Epithelial cell of proximal tubule (primary cell): ENCODE results near the gene LRRC4. TPM values are rescaled to one million over a fixed set of nuclear protein-coding genes. Genes with fewer than 3 reads are reported as not detected.

Source experiments
- DNase-seq: peaks from one replicate; pipeline ENCODE4 v3.0.0-alpha.2; 2011; ENCODE audit warnings: low read depth
- H3K4me3 ChIP-seq: 2 replicates; pipeline ENCODE4 v1.5.1; 2011; ENCODE audit warnings: low read depth, mild to moderate bottlenecking, low read length
- CTCF ChIP-seq: conservative IDR thresholded peaks from 2 replicates; pipeline ENCODE4 v1.5.1; 2012; ENCODE audit warnings: low read depth, mild to moderate bottlenecking, low read length
- total RNA-seq: library from RNA; depleted of rRNA; stranded (reverse); fragments of >200 nt; gene quantifications from 2 replicates; pipeline ENCODE4 v1.2.3, GENCODE V29; 2015

The LRRC4 gene
- 1.1 and 1.3 TPM in 2 replicates for total RNA-seq

- peak within 1 kb of the TSS; percentile 51 for H3K4me3 ChIP-seq
- peak; percentile 8 for TF ChIP-seq CTCF
- DNase-seq = no peak
Observed at GRCh38 chr7:128030654-128031611, at the start of gene LRRC4. LRRC4 (minus strand) TSS chr7:128031437; CDS start chr7:128030640, 797 bp downstream.

GRCh38 chr7:128080169-128080568, 48.9 kb upstream of the LRRC4 start:
- no peak for TF ChIP-seq CTCF
- DNase-seq = no peak
- H3K4me3 ChIP-seq = no peak overlapping the region

GRCh38 chr7:128078309-128078708, 47.1 kb upstream of the LRRC4 start:
- no peak for DNase-seq
- no peak overlapping the region for H3K4me3 ChIP-seq
- no peak for TF ChIP-seq CTCF

- DNase-seq = no peak
- no peak for TF ChIP-seq CTCF
Observed at GRCh38 chr7:128076796-128077271, 45.6 kb upstream of the LRRC4 start.

GRCh38 chr7:128076196-128076795, 45.1 kb upstream of the LRRC4 start:
- no peak overlapping the region for H3K4me3 ChIP-seq
- DNase-seq = no peak
- no peak for TF ChIP-seq CTCF

More at GRCh38 chr7:128076796-128077271, 45.6 kb upstream of the LRRC4 start:
- H3K4me3 ChIP-seq = no peak overlapping the region

- DNase-seq = no peak
Observed at GRCh38 chr7:128075242-128076095, 44.2 kb upstream of the LRRC4 start.

More at GRCh38 chr7:128075242-128076095, 44.2 kb upstream of the LRRC4 start:
- TF ChIP-seq CTCF = no peak
- H3K4me3 ChIP-seq = no peak overlapping the region
